Endothelial cell of umbilical vein (primary cell): ENCODE results near the gene IGSF9B.

Source experiments
- POLR2A ChIP-seq: IDR thresholded peaks from 2 replicates; pipeline ENCODE4 v1.6.1; 2012; ENCODE audit warnings: low read depth, mild to moderate bottlenecking, control low read depth, low read length
- TF ChIP-seq, protein P1 (sequence below), 2 donors: IDR thresholded peaks; 1 replicate in 1 of 2; 2 replicates in 1 of 2; pipeline ENCODE4 v1.5.1; 2011; ENCODE audit warnings: low read length in 2 of 2, mild to moderate bottlenecking in 2 of 2, moderate library complexity in 2 of 2, control low read depth in 1 of 2, inconsistent platforms in 1 of 2, low read depth in 1 of 2; ENCODE audit not compliant: insufficient read depth in 1 of 2; ENCODE audit errors: extremely low read depth in 1 of 2
- TF ChIP-seq, protein P2 (sequence below): IDR thresholded peaks from 2 replicates; pipeline ENCODE4 v1.6.1; 2011; ENCODE audit not compliant: insufficient read depth, insufficient read length

DNA sequence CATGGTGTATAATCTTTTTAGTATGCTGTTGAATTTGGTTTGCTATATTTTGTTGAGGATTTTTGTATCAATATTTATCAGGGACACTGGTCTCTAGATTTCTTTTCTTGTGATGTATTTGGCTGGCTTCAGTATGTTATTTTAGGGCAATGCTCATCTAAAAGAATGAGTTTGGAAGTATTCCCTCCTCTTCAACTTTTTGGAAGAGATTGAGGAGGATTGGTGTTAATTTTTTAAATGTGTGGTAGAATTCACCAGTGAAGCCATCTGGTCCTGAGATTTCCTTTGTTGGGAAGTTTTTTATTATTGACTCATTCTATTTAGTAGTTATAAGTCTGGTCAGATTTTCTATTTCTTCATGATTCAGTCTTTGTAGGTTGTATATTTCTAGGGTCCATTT, 89.3 kb downstream of the IGSF9B start:
- TF ChIP-seq, protein P1, sequence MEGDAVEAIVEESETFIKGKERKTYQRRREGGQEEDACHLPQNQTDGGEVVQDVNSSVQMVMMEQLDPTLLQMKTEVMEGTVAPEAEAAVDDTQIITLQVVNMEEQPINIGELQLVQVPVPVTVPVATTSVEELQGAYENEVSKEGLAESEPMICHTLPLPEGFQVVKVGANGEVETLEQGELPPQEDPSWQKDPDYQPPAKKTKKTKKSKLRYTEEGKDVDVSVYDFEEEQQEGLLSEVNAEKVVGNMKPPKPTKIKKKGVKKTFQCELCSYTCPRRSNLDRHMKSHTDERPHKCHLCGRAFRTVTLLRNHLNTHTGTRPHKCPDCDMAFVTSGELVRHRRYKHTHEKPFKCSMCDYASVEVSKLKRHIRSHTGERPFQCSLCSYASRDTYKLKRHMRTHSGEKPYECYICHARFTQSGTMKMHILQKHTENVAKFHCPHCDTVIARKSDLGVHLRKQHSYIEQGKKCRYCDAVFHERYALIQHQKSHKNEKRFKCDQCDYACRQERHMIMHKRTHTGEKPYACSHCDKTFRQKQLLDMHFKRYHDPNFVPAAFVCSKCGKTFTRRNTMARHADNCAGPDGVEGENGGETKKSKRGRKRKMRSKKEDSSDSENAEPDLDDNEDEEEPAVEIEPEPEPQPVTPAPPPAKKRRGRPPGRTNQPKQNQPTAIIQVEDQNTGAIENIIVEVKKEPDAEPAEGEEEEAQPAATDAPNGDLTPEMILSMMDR (IDR thresholded peaks at IDR 0.05; ENCODE audit: extremely low read depth in 1 of 2, insufficient read depth in 1 of 2, low read depth in 1 of 2, low read length in 2 of 2), result no peak
- TF ChIP-seq POLR2A, result no peak
- TF ChIP-seq, protein P2, sequence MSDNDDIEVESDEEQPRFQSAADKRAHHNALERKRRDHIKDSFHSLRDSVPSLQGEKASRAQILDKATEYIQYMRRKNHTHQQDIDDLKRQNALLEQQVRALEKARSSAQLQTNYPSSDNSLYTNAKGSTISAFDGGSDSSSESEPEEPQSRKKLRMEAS, result no peak
